ENCODE data around the gene HSPA12B. TPM values are rescaled to one million over a fixed set of nuclear protein-coding genes. Genes with fewer than 3 reads are reported as not detected.

Gene HSPA12B
- polyA plus RNA-seq, 4 donors = 13.3 to 19.0 (median 14.6) TPM

DNA sequence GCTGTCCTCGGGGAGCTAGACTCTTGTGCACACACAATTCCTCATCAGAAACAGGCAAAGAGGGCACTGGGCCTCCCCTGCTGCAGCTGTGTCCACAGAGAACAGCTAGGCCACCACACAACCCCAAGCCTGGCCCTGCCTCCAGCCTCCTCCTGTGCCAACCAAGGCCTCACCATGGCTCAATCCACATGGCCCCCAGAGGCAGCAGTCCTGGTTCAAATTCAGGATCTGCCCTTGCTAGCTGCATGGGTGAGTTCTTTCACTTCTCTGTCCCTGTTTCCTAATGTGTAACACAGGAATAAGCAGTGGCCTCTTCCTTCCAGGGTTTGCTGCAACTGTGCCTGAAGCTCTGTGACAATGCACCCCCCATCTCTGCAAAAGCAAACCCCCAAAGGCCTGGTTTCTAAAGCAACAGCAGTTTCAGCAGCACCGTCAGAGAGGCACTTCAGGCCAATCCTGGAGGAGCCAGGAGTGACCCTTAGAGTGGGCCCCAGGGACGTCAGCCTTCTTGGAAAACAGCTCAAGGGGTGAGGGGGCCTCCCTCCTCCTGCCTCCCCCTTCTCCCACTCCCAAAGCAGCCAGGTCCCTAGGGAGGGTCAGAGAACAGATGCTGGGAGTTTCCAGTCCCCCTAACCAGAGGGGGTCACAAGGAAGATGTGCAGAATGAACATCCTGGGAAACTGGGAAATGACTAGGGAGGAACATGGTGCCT, 32.8 kb downstream of the HSPA12B start:
- DNase-seq (ENCODE audit: low read depth in 4 of 4, low spot score in 3 of 4) = no peak

DNA sequence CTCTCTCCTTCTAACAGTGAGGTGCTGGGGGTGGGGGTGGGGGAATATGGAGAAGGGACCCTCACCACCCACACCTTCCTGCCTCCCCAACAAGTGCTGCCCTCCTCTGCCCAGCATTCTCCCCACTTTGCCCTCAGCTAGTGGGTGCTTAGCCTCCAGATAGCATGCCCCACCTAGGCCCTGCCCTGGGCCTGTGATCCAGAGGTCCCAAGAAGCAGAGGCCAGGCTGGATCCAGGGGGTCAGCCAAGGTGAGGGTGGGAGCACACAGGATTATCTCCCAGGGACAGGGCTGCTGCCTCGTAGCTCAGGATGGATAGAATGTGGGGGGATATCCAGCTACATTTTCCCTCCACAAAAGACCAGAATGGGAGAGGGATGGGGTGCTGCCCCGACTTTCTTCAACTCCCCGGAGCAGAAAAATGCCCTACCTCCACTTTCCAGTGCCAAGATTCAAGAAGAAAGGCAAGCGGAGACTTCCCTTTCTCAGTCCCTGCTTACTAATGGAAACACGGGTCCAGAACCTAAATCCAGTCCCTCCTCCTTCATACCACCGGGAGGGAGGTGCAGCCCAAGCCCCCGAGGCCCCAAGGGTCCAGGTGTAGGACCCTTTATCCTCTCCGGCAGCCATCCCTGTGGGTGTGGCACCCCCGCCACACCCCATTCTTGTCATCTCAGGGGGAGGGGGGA, 34.1 kb downstream of the HSPA12B start:
- no peak for DNase-seq (ENCODE audit: low read depth in 4 of 4, low spot score in 3 of 4)

- DNase-seq (ENCODE audit: low read depth in 4 of 4, low spot score in 3 of 4) = no peak
Measured at GRCh38 chr20:3767110-3767426, 34.6 kb downstream of the HSPA12B start.

- DNase-seq (ENCODE audit: low read depth in 4 of 4, low spot score in 3 of 4) = peak; percentile 93 to 95 (median 94)
Measured at GRCh38 chr20:3767427-3768341, 35.2 kb downstream of the HSPA12B start, which contains the start of gene ADISSP. Gene ADISSP (minus strand): TSS chr20:3767753. CDS start chr20:3760100, 7,653 bp downstream.

GRCh38 chr20:3768342-3769130, 36.1 kb downstream of the HSPA12B start:
- no peak for DNase-seq (ENCODE audit: low read depth in 4 of 4, low spot score in 3 of 4)

DNA sequence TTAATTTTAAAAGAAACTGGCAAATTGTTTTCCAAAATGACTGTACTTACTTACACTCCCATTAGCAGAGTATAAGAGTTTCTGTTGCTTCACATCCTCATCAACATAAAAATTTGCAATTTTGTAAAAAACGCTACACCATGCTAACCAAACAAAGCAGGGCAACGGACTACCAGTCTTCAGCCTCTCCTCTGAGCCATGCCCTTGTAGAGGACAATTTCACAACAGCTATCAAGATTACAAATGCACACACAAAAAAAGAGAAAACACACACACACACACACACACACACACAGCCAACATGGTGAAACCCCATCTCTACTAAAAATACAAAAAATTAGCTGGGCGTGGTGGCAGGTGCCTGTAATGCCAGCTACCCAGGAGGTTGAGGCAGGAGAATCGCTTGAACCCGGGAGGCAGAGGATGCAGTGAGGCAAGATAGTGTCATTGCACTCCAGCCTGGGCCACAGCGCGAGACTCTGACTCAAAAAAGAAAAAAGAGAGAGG, 39.1 kb downstream of the HSPA12B start:
- no peak for DNase-seq (ENCODE audit: low read depth in 4 of 4, low spot score in 3 of 4)

DNA sequence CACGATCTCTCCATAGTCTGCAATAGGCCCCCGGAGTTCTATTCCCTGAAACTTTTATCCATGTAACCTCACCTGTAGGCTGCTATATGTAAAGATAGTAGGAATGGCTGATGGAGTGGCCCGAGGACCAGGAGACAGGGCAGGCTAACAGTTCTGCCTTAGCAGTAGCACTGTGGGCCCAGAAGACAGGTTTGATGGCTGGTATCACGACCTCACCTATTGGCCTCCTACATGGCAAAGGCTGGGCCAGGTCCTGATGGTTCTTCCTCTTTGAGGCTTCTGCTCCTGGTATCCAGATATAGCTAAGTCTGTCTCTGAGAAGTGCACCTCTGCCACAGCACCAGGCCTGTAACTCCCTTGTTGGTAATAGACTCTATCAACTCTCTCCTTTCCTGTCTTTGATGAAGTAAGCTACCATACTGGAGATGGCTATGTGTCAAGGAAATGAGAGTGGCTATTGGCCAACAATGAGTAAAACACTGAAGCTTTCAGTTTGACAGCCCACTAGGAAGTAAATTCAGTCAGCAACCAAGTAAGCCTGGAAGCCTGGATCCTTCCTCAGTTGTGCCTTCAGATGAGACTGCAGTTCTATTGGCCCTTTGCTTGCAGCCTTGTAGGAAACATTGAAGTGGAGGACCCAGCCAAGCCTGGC, 43.1 kb downstream of the HSPA12B start:
- DNase-seq (ENCODE audit: low read depth in 4 of 4, low spot score in 3 of 4) = no peak

- no peak for DNase-seq (ENCODE audit: low read depth in 4 of 4, low spot score in 3 of 4)
Measured at GRCh38 chr20:3777381-3777715, 44.9 kb downstream of the HSPA12B start.

DNA sequence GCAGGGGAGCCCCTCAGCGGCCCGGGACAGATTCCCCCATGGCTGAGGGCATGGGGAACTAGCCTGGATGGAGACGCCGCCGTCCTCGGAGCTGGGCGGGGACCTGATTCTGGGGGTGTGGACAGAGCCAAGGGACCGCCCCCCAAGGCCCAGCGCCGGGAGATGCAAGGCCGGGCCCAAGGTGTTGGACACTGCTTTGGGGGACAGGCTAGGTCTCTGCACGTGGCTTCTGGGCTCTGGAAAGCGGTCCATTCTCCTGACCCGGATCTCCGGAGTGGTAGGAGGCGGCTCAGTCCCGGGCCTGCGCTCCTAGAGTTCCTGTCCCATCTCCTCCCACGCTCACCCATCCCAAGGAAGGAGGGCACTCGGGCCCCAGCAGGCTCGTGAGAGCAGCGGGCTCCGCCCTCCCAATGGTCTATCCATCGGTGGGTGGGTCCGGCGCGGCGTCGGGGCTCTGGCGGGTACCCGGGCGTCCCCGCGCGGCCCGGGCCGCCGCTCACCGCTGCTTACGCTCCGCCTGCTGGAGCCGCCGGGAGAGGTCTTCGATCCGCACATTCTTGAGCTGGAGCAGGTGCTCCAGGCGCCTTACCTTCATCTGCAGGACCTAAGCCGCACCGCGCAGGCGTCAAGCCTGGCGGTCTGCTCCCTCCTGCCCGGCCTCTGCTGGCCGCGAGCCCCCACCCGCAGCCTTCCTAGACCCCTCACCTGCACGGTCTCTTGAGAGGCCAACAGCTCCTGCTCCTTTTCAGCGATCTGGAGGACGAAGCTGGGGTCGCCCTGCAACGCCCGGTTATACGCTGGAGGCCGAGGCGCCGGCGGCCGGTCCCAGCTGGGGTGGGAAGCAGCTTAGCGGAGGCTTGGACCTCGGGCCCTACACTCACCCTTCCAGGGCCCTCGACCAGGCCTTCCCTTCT, 45.5 kb downstream of the HSPA12B start:
- DNase-seq (ENCODE audit: low read depth in 4 of 4, low spot score in 3 of 4) = no peak

DNA sequence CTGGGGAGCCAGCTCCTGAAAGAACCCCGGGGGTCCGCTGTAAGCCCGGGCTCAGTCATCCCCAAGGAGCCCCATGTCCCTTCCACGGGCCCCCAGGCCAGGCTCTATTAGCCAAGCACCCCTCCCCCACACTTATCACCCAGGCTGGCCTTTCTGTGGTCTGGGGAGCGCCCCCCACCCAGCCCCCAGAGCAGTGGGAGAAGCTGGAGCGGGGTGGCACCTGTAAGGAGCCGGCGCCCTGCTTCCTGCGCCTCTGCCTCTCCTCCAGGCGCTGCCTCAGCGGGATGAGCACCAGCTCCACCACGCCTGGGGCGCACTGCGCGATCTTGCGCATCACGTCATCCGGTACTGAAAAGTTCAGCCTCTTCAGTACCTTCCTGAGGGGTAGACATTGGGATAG, 46.5 kb downstream of the HSPA12B start:
- no peak for DNase-seq (ENCODE audit: low read depth in 4 of 4, low spot score in 3 of 4)

DNA sequence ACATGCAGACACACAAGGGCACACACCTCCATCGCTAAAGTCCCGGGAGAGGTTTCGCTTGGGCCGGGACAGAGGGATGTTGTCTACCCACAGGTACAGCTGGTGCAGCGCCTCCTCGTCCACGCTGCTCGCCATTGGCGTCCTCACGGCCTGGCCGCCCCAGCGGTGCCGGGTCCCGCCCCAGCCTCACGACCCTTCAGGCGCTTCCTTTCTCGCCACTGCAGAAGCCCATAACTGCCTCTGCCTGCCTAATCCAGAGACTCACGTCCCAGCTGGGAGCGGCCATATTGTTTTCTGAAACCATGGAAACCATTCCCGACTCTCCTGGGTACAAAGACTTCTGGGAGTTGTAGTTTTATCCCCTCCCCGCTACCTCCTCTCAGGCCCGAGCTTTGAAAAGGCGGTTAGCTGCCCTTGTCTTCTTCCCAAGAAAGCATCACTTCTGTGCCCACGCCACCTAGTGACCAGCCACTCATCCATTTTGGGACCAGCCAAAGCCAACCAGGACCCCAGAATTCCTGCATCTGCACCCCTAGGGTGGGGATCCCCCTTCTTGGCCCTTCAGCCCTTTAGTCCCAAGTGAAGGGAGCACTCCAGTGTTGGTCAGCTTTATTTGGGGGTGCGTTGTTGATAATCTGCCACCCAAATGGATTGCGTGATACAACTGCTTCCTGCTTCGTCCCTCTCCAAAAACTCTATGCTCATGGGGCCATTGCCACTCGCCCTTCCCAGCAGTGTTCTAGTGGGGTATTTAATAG, 48.8 kb downstream of the HSPA12B start, which contains the start of gene SPEF1:
Gene SPEF1, minus strand, starts transcription at position 296 of the 758 bp plus-strand sequence. Its CDS starts 161 bp downstream, at position 135.
- DNase-seq (ENCODE audit: low read depth in 4 of 4, low spot score in 3 of 4) = peak in 3 of 4 donors; percentile 86 to 91 (median 89)

- no peak for DNase-seq (ENCODE audit: low read depth in 4 of 4, low spot score in 3 of 4)
Measured at GRCh38 chr20:3782597-3782996, 50.1 kb downstream of the HSPA12B start.

DNA sequence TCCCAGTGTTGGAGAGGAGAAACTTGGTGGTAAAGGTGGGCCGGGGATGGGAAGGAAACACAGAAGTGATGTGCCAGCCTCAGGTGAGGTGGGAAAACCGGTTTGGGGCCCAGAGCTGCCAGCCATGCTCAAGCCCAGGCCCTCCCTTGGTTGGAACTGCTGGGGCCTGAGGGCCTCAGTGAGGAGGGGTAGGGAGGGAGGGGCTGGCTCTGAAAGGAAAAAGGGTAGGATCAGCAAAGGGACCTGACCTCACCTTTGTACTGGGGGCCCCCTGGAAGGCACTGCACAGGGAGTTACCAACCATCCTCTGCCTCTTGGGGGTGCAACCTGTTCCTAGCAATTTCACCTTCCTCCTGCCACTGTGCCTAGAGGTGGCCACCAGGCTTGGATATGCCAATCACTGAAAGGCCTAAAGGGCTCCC, 50.6 kb downstream of the HSPA12B start:
- DNase-seq (ENCODE audit: low read depth in 4 of 4, low spot score in 3 of 4) = no peak

- no peak for DNase-seq (ENCODE audit: low read depth in 4 of 4, low spot score in 3 of 4)
Measured at GRCh38 chr20:3783511-3784195, 51.2 kb downstream of the HSPA12B start.

DNA sequence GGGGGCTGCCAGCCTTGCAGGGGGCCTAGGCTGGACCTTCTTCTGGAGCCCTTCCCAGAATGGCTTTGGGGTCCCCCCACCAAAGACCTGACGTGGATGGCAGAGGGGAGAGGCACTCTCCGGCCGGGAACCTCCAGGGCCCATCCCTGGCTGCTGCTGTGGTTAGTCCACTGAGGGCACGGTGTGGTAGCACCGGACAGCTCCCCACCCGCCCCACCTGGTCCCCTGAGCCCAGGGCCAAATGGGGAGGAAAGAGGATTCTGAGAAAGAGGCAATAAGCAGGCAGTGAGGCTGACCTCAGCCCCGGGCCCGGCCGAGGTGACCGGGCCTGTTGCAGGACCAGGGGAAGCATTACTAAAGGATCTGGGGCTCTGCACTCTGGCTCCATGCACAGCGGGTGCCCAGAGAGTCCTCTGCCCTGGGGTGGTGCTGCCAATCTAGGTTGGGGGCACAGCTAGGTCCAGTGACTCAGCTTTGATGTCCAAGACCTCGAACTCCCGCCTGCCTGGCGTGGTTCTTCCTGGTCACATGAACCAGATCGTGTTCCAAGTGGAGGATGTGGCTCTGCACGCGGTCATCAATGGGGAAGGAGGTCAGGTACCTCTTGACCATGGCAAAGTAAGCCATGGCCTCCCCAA, 51.9 kb downstream of the HSPA12B start:
- no peak for DNase-seq (ENCODE audit: low read depth in 4 of 4, low spot score in 3 of 4)

DNA sequence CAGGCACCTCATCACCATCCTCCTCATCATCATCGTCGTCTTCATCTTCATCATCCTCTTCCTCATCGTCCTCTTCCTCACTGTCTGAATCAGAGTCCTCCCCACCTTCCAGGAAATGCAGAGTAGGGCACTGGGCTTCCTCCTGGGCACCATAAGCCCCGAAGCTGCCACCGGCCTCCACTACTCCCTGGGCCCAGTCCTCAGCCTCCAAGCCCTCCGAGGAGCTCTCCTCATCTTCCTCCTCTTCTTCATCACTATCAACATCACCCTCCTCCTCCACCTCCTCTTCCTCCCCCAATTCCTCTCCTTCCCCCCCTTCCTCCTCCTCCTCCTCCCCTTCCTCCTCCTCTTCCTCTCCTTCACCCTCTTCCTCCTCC, 52.4 kb downstream of the HSPA12B start:
- no peak for DNase-seq (ENCODE audit: low read depth in 4 of 4, low spot score in 3 of 4)

Data from right renal pelvis (tissue), 4 donors.